Peyer's patch (tissue), 4 donors: ENCODE data around the gene FIBP.

Source experiments
- CTCF ChIP-seq, 6 experiments: fragments of 450-650 bp in 4 of 6; fragments of 200-600 bp in 2 of 6; sonication (generic) in 1 of 6; IDR thresholded peaks; one replicate each; pipeline ENCODE4 v1.5.1; 2017 to 2019; ENCODE audit warnings: antibody characterized with exemption in 6 of 6, mild to moderate bottlenecking in 3 of 6, moderate library complexity in 1 of 6
- POLR2A ChIP-seq, 2 donors: fragments of 450-650 bp; IDR thresholded peaks; one replicate each; pipeline ENCODE4 v1.5.1; 2017; ENCODE audit warnings: antibody characterized with exemption in 2 of 2, mild to moderate bottlenecking in 2 of 2, moderate library complexity in 2 of 2

GRCh38 chr11:65900899-65901180 lies 12.6 kb upstream of the FIBP start:
- TF ChIP-seq CTCF (IDR thresholded peaks at IDR 0.05) (no peak), POLR2A (IDR thresholded peaks at IDR 0.05) (no peak)
